Measurements from ENCODE around the gene ASIP.
"Not testable (repeated sequence)": the region's sequence is repeated elsewhere in the genome, so short reads cannot be mapped to it uniquely, and the experiment has no call there.

Gene ASIP

GRCh38 chr20:34281177-34281576 lies 40.0 kb downstream of the ASIP start:
- DNase-seq (ENCODE audit: low read depth, low spot score), result no peak
- no peak overlapping the region for H3K27ac ChIP-seq

GRCh38 chr20:34282041-34282440 lies 40.8 kb downstream of the ASIP start:
- DNase-seq (ENCODE audit: low read depth, low spot score), result no peak
- no peak overlapping the region for H3K27ac ChIP-seq

DNA sequence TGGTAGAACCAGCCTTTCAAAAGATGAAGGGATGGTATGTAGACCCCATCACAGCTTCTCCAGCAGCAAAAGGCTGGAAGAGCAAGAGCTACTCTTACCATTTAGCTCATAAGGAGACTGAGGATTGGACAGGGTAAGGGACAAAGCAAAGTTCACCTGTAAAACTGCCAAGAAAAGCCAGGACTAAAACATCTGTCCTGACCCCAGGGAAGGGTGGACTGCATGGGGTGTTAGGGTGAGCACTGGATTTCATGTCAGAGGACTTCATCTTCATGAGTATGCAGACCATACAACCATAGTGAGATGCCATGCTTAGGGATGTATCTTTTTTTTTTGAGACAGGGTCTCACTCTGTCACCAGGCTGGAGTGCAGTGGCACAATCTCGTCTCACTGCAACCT lies 42.6 kb downstream of the ASIP start:
- no peak overlapping the region for H3K27ac ChIP-seq
- DNase-seq (ENCODE audit: low read depth, low spot score), result no peak

DNA sequence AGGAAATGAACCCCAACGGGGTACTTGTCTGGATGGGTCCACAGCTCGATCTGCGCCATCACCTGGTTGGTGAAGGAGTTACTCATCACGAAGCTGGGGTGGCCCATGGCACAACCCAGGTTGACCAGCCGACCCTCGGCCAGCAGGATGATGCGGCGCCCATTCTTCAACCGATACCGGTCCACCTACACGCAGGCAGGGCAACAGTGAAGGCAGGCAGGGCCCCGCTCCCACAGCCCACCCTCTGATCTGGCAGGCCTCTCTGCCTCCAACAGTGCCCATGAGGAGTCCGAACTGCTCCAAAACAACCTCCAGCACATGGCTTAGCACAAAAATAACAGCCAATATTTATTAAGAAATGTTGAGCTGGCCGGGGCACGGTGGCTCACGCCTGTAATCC lies 44.2 kb downstream of the ASIP start:
- H3K27ac ChIP-seq, result no peak overlapping the region
- DNase-seq (ENCODE audit: low read depth, low spot score), result no peak

DNA sequence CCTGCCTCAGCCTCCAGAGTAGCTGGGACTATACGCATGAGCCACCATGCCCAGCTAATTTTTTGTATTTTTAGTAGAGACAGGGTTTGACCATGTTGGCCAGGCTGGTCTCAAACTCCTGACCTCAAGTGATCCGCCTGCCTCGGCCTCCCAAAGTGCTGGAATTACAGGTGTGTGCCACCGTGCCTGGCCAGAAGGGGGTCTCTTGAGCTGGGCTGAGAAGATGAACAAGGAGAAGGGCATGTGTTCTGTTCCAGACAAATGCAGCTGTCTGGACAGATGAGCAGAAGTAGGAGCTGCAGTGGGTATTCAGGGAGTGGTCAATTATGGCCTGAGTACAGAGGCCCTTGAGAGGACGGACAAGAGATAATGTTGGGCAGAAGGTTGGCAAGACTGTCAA lies 46.3 kb downstream of the ASIP start:
- not testable (repeated sequence) for H3K27ac ChIP-seq; DNase-seq (ENCODE audit: low read depth, low spot score)

DNA sequence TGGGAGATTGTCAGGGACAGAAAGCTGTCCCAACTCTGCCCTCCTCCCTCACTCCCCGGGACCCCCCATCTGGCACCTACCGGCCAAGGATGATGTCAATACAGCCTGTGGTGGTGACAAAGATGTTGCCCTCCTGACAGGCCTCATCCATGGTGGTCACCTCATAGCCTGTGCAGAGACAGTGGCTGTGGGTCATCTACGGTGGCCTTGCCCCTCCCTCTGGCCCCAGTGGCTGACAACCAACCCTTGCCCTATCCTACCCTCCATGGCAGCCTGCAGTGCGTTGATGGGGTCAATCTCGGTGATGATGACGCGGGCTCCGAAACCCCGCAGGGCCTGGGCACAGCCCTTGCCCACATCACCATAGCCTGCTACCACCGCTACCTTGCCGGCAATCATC lies 49.2 kb downstream of the ASIP start:
- no peak for DNase-seq (ENCODE audit: low read depth, low spot score)
- no peak overlapping the region for H3K27ac ChIP-seq

GRCh38 chr20:34292496-34292895 lies 51.3 kb downstream of the ASIP start:
- no peak for DNase-seq (ENCODE audit: low read depth, low spot score)
- no peak overlapping the region for H3K27ac ChIP-seq

GRCh38 chr20:34293119-34293518 lies 51.9 kb downstream of the ASIP start:
- no peak for DNase-seq (ENCODE audit: low read depth, low spot score)
- no peak overlapping the region for H3K27ac ChIP-seq

DNA sequence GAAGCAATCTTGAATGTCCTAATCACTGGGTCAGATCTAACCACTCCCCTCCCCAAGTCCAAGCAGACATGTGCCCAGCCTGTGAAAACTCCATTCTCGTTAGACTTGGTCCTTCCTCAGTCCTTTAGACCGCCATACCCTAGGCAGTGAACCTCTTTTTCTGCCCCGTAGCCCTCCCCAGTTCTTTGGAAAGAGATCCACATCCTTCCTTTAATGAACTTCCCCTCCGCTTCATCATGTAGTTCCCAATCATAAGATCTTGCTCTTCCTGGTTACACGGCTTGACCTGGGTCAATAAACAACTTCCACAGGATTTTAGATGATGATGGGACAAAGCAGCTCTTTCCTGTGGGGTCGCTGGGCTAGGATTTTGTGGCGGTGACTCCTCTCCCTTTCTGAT lies 52.4 kb downstream of the ASIP start:
- no peak overlapping the region for H3K27ac ChIP-seq
- no peak for DNase-seq (ENCODE audit: low read depth, low spot score)

- DNase-seq (ENCODE audit: low read depth, low spot score), result no peak
- H3K27ac ChIP-seq, result no peak overlapping the region
Measured at GRCh38 chr20:34294563-34294962, 53.3 kb downstream of the ASIP start.

DNA sequence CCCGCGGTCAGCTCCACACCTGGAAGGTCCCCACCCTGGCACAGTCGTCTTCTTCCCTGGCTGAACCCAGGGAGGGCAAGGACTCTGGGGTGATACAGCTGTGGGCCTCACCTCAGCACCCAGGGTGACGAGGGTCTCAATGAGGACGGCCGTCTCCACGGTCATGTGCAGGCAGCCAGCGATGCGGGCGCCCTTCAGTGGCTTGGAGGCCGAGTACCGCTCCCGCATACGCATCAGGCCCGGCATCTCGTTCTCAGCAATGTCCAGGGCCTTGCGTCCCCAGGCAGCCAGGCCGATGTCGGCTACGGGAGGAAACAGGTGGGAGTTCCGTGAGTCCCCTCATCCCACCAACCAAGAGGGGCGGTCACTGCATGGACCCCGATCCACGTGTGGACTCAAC lies 54.1 kb downstream of the ASIP start:
- DNase-seq (ENCODE audit: low read depth, low spot score), result no peak
- no peak overlapping the region for H3K27ac ChIP-seq

DNA sequence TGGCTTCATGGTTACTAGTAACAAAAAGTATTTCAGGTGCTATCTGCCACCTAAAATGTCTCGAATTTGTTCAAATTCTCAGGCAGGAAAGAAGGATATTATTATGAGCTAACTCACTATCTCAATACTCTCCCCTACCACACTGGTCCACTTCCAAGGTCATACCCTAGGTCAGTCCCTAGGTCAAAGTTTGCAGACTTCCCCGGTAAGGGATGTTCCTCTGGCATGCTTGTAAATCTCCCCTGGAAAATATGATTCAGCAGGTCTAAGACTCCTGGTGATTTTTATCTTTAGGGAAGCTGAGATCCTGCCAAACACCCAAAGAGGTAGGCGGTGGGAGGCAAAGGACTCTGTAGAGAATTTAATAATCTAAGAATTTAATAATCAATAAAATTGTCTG lies 55.2 kb downstream of the ASIP start:
- H3K27ac ChIP-seq, result no peak overlapping the region
- DNase-seq (ENCODE audit: low read depth, low spot score), result no peak

- not testable (repeated sequence) for H3K27ac ChIP-seq; DNase-seq (ENCODE audit: low read depth, low spot score)
Measured at GRCh38 chr20:34298294-34298784, 57.1 kb downstream of the ASIP start.

- no peak overlapping the region for H3K27ac ChIP-seq
- no peak for DNase-seq (ENCODE audit: low read depth, low spot score)
Measured at GRCh38 chr20:34299556-34300255, 58.5 kb downstream of the ASIP start.

DNA sequence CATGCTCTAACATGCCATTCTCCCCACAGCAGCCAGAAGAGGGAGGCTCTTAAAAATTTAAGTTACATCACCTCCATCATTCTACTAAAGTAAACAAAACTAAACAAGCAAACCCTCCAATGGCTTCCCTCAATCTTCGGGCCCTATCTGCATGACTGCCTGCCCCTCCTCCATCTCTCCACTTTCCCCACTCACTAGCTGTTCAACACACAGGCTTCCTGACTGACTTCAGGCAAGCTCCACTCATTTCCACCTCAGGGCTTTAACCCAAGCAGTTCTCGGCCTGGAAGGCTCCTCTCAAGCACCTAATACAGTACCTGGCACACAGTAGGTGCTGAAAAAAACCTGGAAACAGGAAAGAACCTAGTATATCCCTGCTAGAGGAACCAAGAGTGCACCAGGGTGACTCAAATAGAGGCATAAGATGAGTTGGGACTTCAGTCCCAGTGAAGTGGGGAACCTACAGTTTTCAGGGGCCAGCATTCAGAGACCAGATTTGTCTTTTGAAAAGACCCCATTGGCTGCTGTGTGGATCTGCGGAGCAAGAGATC lies 59.1 kb downstream of the ASIP start:
- H3K27ac ChIP-seq, result no peak overlapping the region
- no peak for DNase-seq (ENCODE audit: low read depth, low spot score)

GRCh38 chr20:34300809-34301586 lies 59.8 kb downstream of the ASIP start:
- no peak overlapping the region for H3K27ac ChIP-seq
- DNase-seq (ENCODE audit: low read depth, low spot score), result no peak

- no peak for DNase-seq (ENCODE audit: low read depth, low spot score)
Measured at GRCh38 chr20:34301587-34302311, 60.5 kb downstream of the ASIP start.

GRCh38 chr20:34302312-34302722 lies 61.1 kb downstream of the ASIP start:
- DNase-seq (ENCODE audit: low read depth, low spot score), result no peak
- H3K27ac ChIP-seq, result peak overlapping the region; percentile 85

More at GRCh38 chr20:34301587-34302311, 60.5 kb downstream of the ASIP start:
- H3K27ac ChIP-seq, result peak overlapping the region; percentile 85

DNA sequence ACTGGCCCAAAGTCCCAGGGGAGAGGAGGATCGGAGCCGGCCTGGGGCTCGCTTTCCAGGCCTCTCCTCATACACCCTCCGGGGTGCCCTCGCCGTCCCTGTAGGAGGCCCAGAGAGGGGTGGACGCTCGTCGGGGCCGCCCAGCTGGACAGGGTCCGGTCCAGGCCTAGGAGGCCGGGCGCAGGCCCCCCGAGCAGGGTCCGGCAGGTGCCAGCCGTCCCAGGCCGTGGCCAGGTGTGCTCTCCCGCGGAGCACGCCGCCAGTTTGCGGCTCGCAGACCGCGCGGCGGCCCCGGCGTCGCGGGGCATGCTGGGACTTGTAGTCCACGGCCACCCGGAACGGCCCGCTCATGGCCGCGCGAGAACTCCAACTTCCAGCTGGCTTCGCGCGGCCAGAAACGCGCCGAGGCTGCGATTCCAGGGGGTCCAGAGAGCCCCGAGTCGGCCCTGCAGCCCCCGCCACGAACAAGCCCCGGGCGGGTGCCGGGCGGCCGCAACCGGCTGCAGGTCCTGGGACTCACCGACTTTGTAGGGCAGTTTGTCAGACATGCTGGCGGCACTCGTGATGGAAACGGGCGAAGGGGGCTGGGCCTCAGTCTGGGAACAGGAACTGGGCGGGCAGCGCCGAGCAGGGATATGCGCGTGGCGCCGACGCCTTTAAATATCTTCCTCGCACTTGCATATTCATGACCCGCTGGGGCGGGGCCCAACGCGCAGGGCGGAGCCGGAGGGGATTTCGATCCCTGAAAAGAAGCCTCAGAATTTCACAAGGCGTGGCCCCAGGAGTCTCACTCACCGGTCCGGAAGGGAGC lies 61.7 kb downstream of the ASIP start, which contains the start of gene AHCY:
TSS of gene AHCY (minus strand) at position 633 of the 811 bp plus-strand sequence. CDS start at position 548, 85 bp downstream.
- H3K27ac ChIP-seq, result peak within 1 kb of the TSS; percentile 85
- DNase-seq (ENCODE audit: low read depth, low spot score), result peak; percentile 92

Data from epithelial cell of prostate (primary cell).